GM12878 (cell line): Measurements from ENCODE around the gene CLBA1. TPM values are rescaled to one million over a fixed set of nuclear protein-coding genes. Genes with fewer than 3 reads are reported as not detected.
"Not testable (repeated sequence)": the region's sequence is repeated elsewhere in the genome, so short reads cannot be mapped to it uniquely, and the experiment has no call there.

Source experiments
- ATAC-seq: fragments of 200-7000 bp; cut with Tn5 transposase; 3 replicates; pipeline ENCODE4 v1.9.1; 2020; ENCODE audit warnings: mild to moderate bottlenecking, moderate library complexity
- BruUV-seq: library from RNA; stranded (reverse); fragments of 400-500 nt; replicated peaks from 2 replicates; lab custom pipeline; 2021; lab: Mats Ljungman, UMichigan
- CTCF ChIA-PET: fragments of 300-600 bp; sonication (Branson Sonifier 250); formaldehyde crosslinking; extraction: SDS; loops from one replicate; lab custom pipeline; 2021; ENCODE audit warnings: inconsistent platforms; lab: Yijun Ruan, JAX
- POLR2A ChIA-PET: fragments of 350-600 bp; formaldehyde crosslinking; extraction: SDS; loops from one replicate; lab custom pipeline; 2021; ENCODE audit warnings: inconsistent platforms; lab: Charles Lee
- RAD21 ChIA-PET: fragments of 300-600 bp; sonication (Branson Sonifier 250); formaldehyde crosslinking; loops from one replicate; lab custom pipeline; 2023; ENCODE audit warnings: antibody characterized with exemption; ENCODE audit not compliant: unreplicated experiment; lab: Charles Lee
- SMC1A ChIA-PET: fragments of 300-600 bp; sonication (Branson Sonifier 250); formaldehyde crosslinking; loops from one replicate; lab custom pipeline; 2023; ENCODE audit not compliant: unreplicated experiment, uncharacterized antibody; lab: Charles Lee
- DNase-seq: peaks from one replicate; pipeline ENCODE4 v3.0.0-alpha.2; 2011; ENCODE audit warnings: low read depth, low spot score
- FAIRE-seq: peaks from 3 replicates; lab custom pipeline; 2011; peaks lifted over from hg19 to GRCh38; lab: Jason Lieb, UNC
- H2AFZ ChIP-seq: 2 replicates; pipeline ENCODE4 v1.6.0; 2011; ENCODE audit warnings: low read depth, low read length, control low read depth; ENCODE audit not compliant: control insufficient read depth
- H3K27ac ChIP-seq: 2 replicates; pipeline ENCODE4 v1.5.1; 2011; ENCODE audit warnings: control low read depth; ENCODE audit not compliant: control insufficient read depth, insufficient read depth
- H3K27me3 ChIP-seq, 2 experiments: replicated peaks in 1 of 2; 2 replicates each; pipeline versions ENCODE4 v1.6.0 to v1.6.1; 2011; ENCODE audit warnings: low read length in 1 of 2; ENCODE audit not compliant: control insufficient read depth in 2 of 2, insufficient read depth in 2 of 2
- H3K36me3 ChIP-seq, 2 experiments: 2 replicates each; pipeline ENCODE4 v1.5.1; 2011; ENCODE audit warnings: low read length in 1 of 2; ENCODE audit not compliant: control insufficient read depth in 2 of 2, insufficient read depth in 2 of 2
- H3K4me1 ChIP-seq: 2 replicates; pipeline ENCODE4 v1.6.1; 2011; ENCODE audit warnings: mild to moderate bottlenecking, low read length, moderate library complexity, mixed read lengths; ENCODE audit not compliant: control insufficient read depth, insufficient read depth
- H3K4me2 ChIP-seq: 2 replicates; pipeline ENCODE4 v1.6.0; 2011; ENCODE audit warnings: control low read depth; ENCODE audit not compliant: control insufficient read depth, insufficient read depth
- H3K4me3 ChIP-seq: fragments of 200-600 bp; sonication (generic); 2 replicates; pipeline ENCODE4 v1.5.1; 2016
- H3K79me2 ChIP-seq: 2 replicates; pipeline ENCODE4 v1.6.0; 2011; ENCODE audit warnings: low read length; ENCODE audit not compliant: control insufficient read depth, insufficient read depth
- H3K9ac ChIP-seq: 2 replicates; pipeline ENCODE4 v1.8.0; 2011; ENCODE audit warnings: low read length, control low read depth, mixed read lengths; ENCODE audit not compliant: control insufficient read depth, insufficient read depth
- H3K9me3 ChIP-seq: replicated peaks from 3 replicates; pipeline ENCODE4 v1.5.1; 2011; ENCODE audit warnings: mild to moderate bottlenecking, low read length; ENCODE audit not compliant: control insufficient read depth, insufficient read depth
- H4K20me1 ChIP-seq: 2 replicates; pipeline ENCODE4 v1.6.0; 2011; ENCODE audit not compliant: control insufficient read depth, insufficient read depth
- CTCF ChIP-seq, 3 experiments: IDR thresholded peaks in 2 of 3; conservative IDR thresholded peaks in 1 of 3; 2 replicates each; pipeline ENCODE4 v1.5.1; 2011; ENCODE audit warnings: low read depth in 3 of 3, low read length in 3 of 3, mild to moderate bottlenecking in 3 of 3, control low read depth in 2 of 3, moderate library complexity in 2 of 3, inconsistent platforms in 1 of 3, mixed read lengths in 1 of 3; ENCODE audit not compliant: control insufficient read depth in 2 of 3, insufficient read depth in 1 of 3; ENCODE audit errors: extremely low read depth in 1 of 3
- FOS ChIP-seq: IDR thresholded peaks from 3 replicates; pipeline ENCODE4 v1.6.1; 2011; ENCODE audit warnings: borderline replicate concordance; ENCODE audit not compliant: insufficient read length; ENCODE audit errors: extremely low read depth
- MAX ChIP-seq: IDR thresholded peaks from 2 replicates; pipeline ENCODE4 v1.6.1; 2012; ENCODE audit warnings: low read depth, low read length, improper control_type of control experiment
- MLLT1 ChIP-seq: fragments of 450-650 bp; IDR thresholded peaks from 2 replicates; pipeline ENCODE4 v1.6.1; 2016; ENCODE audit warnings: mild to moderate bottlenecking
- NR2C1 ChIP-seq: fragments of 450-650 bp; IDR thresholded peaks from 2 replicates; pipeline ENCODE4 v1.6.1; 2017; ENCODE audit warnings: antibody characterized with exemption, mild to moderate bottlenecking, moderate library complexity
- RELB ChIP-seq: fragments of 450-650 bp; IDR thresholded peaks from 2 replicates; pipeline ENCODE4 v1.6.1; 2017; ENCODE audit warnings: low read depth, mild to moderate bottlenecking, moderate library complexity
- RFX5 ChIP-seq: IDR thresholded peaks from 2 replicates; pipeline ENCODE4 v1.6.1; 2011; ENCODE audit warnings: low read depth, low read length, improper control_type of control experiment
- WGBS: methylation state at CpG from one replicate; pipeline ENCODE4 v1.1.6; 2016; ENCODE audit warnings: low lambda C conversion rate; ENCODE audit not compliant: insufficient replicate concordance, insufficient coverage; ENCODE audit errors: missing lambda C conversion rate; 5-methylcytosine and 5-hydroxymethylcytosine counted together
- in situ Hi-C: fragments of 300-500 bp; cut with MboI; formaldehyde crosslinking; loops from 9 replicates; pipeline ENCODE4 v1.14.3; 2018; ENCODE audit warnings: mixed read lengths
- intact Hi-C: fragments of 100-400 bp; cut with micrococcal nuclease; formaldehyde crosslinking; loops from one replicate; pipeline ENCODE4 v1.14.2; 2022; ENCODE audit not compliant: unreplicated experiment
- polyA plus RNA-seq, 11 experiments: library from polyadenylated mRNA; depleted of rRNA in 4 of 11; unstranded in 6 of 11; stranded (reverse) in 5 of 11; fragments of >200 nt; fragmentation: Nextera tagmentation in 4 of 11; fragmentation: Illumina TruSeq in 1 of 11; extraction: Ambion mirVana in 4 of 11; extraction: Trizol in 1 of 11; gene quantifications; 1 replicate in 1 of 11; 2 replicates in 10 of 11; pipeline versions ENCODE4 v1.2.1 to v1.2.3, GENCODE V29; 2011 to 2016; ENCODE audit warnings: inconsistent platforms in 2 of 11, missing spikeins in 2 of 11, low read depth in 1 of 11
- total RNA-seq, 4 experiments: library from RNA; depleted of rRNA in 3 of 4; stranded (reverse); fragments of >200 nt in 3 of 4; fragmentation: Illumina TruSeq in 1 of 4; extraction: Trizol in 1 of 4; gene quantifications; 2 replicates each; pipeline versions ENCODE4 v1.2.1 to v1.2.3, GENCODE V29; 2013 to 2021

Gene CLBA1
- total and polyA plus RNA-seq, 10 of the 15 experiments (the other 5 are each of a cell fraction or from before 2014, with no cell fraction given) = 0.07 to 1.1 (median 0.62) TPM; not detected in 1

- no peak for TF ChIP-seq MLLT1
- TF ChIP-seq CTCF (IDR thresholded peaks at IDR 0.05 in 2 of 3, conservative IDR thresholded peaks at IDR 0.05 in 1 of 3; ENCODE audit: control insufficient read depth in 2 of 3, extremely low read depth in 1 of 3, insufficient read depth in 1 of 3, low read depth in 3 of 3, low read length in 3 of 3) = no peak
- TF ChIP-seq RELB = no peak
- no peak for TF ChIP-seq FOS
- no peak for TF ChIP-seq MAX
- TF ChIP-seq RFX5 = no peak
- no peak for TF ChIP-seq NR2C1
- H3K9me3 ChIP-seq = no peaks in the 10 kb centered on the region
- H4K20me1 ChIP-seq = no peaks in the 10 kb centered on the region
- in situ Hi-C loops = no loop called here
- POLR2A ChIA-PET = no interaction called here
- intact Hi-C loops = no loop called here
- H3K4me3 ChIP-seq = no peak overlapping the region
- no peaks in the 10 kb centered on the region for H3K79me2 ChIP-seq
- CTCF ChIA-PET = no interaction called here
- no peak for DNase-seq
- no peaks in the 10 kb centered on the region for H3K36me3 ChIP-seq
- H2AFZ ChIP-seq = no peak overlapping the region
- H3K9ac ChIP-seq = no peak overlapping the region
- RAD21 ChIA-PET = no interaction called here
- ATAC-seq = no peak
- no TSS peak for BruUV-seq
- SMC1A ChIA-PET = no interaction called here
- H3K4me1 ChIP-seq = no peaks in the 10 kb centered on the region
- no peak for FAIRE-seq
- H3K27me3 ChIP-seq = no peaks in the 10 kb centered on the region
- no peak overlapping the region for H3K4me2 ChIP-seq
- H3K27ac ChIP-seq = no peak overlapping the region
- WGBS = 56% methylated on average over 17 of the region's 17 CpGs
Measured at GRCh38 chr14:104950021-104950420, 35.6 kb upstream of the CLBA1 start.

GRCh38 chr14:104950701-104951100, 34.9 kb upstream of the CLBA1 start:
- FAIRE-seq, RAD21 ChIA-PET, BruUV-seq, SMC1A ChIA-PET, H3K36me3 ChIP-seq, in situ Hi-C loops, H4K20me1 ChIP-seq, H3K27me3 ChIP-seq, H3K9ac ChIP-seq, H3K4me1 ChIP-seq, H3K4me3 ChIP-seq, H3K79me2 ChIP-seq, CTCF ChIA-PET, H3K4me2 ChIP-seq, intact Hi-C loops, DNase-seq, POLR2A ChIA-PET, ATAC-seq, H2AFZ ChIP-seq, H3K9me3 ChIP-seq, H3K27ac ChIP-seq: not testable (repeated sequence)
- 59% methylated on average over 7 of the region's 15 CpGs for WGBS
